Fibroblast of skin of scalp (primary cell): ENCODE data around the gene ITPRID2.
"Not testable (repeated sequence)": the region's sequence is repeated elsewhere in the genome, so short reads cannot be mapped to it uniquely, and the experiment has no call there.

Experiments
- DNase-seq: peaks from one replicate; pipeline ENCODE4 v3.0.0-alpha.2; 2013

ITPRID2 gene

DNA sequence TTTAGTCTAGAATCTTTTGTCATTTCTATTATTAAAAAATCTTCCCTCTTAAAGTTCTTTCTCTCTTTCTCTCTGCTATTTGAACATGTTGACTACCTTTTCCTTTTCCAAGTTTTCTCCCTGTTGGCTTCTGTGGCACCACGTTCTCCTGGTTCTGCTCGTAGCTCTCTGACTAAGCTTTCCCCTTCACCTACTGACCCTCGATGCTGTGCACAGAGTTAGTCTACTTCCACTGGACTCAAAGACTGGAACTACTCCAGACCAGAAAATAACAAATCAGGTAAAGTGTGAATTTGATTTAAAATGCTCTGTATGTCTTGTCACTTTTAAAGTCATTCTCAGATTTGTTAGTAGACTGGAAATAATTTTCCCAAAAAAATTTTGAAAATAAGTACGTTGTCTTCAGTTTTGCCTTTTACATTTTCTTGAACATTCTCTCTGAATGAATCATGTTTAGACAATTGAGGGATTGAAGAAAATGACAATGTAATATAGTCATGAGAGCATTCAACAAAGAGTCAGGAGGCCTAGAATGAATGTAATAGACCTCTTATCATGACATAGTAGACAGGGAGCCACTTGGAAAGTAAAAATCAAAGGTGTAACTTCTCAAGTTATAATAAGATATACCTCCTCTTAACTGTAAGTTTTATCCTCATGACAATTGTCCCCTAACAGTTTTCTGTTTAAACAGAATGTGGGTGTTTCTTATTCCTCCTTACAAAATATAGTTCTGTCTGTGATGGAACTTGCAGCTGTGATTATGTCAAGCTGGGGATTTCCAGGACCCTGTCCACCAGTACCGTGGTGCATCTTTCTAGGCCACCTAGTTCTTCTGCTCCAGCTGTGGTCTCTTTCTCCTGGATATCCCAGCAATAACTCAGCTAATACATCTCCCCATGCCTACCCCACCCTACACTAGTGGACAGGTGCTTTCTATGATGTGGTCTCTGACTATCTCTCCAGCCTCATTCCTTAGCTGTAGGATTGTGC lies 25.5 kb downstream of the ITPRID2 start:
- DNase-seq = peak; percentile 27

GRCh38 chr2:181918188-181918587 lies 26.7 kb downstream of the ITPRID2 start:
- DNase-seq = no peak

DNA sequence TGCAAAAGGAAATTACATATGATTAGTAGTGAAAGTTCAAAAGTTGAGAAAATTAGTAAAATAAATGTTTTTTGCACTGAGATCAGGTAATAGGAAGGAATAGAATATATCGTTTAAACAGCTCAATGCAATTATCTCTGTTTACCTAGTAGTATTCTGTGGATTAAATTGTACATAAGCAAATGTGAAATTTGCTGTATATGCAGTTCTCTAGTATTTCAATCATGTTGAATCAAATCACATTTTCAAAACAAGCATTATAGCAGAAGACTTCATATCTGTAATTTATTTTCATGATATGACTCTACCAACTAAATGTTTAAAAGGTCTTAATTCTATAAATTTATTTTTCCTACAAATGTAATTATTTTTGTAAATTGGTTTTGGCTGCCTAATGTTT lies 31.6 kb downstream of the ITPRID2 start:
- no peak for DNase-seq

DNA sequence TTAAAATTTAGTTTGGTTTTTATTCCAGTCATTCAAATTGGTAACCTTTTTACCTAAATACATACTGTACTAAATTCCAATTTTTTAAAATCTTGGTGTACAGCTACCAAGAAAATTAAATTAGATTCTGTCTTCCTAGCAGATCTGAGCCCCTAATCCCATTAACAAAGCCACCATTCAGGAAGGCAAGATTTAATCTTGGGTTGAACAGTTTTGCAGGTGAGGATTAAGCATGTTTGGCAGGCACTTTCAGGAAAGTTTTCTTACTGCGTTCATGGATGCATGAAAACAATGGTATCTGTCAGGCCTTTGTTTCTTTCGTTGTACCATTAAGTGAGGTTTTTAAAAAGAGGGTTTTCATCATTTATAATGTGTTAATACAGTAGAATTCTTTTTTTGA lies 32.8 kb downstream of the ITPRID2 start:
- no peak for DNase-seq

DNA sequence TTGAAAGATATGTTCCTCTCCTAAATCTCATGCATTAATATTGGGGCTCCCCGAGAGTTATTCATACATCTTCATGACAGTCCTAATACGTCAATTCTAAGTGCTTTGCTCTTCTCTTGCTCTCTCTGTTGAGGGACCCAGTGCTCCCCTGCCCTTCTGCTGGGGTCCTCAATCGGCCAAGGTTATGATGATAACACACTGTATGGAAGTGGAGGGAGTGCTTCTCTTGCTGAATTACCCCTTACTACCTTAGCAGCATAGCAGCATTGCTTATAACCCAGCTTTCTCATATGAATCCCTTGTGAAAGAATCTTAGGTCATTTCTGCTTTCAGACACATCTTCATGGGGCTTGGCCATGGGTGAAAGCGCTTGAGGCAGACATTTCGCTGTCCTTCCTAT lies 43.2 kb downstream of the ITPRID2 start:
- DNase-seq = no peak

DNA sequence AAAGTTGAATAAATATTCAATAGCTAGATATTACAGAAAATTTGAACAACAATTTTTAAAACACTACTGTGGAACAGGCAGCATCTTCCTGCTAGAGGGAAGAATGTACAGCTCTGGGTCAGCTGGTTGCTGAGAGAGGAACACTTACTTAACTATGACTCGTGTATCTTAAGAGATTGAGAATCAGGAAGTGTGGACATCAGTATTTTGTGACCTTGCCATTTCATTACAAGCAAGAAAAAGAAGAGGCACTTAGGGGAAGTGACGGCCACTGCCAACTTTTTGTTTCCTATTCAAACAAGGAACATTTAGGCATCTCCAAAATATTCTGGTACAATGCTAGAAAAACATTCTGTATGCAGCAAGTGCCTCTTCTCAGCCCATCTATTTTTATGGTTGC lies 45.9 kb downstream of the ITPRID2 start:
- peak; percentile 15 for DNase-seq

- DNase-seq = no peak
Measured at GRCh38 chr2:181943411-181944124, 52.0 kb downstream of the ITPRID2 start.

DNA sequence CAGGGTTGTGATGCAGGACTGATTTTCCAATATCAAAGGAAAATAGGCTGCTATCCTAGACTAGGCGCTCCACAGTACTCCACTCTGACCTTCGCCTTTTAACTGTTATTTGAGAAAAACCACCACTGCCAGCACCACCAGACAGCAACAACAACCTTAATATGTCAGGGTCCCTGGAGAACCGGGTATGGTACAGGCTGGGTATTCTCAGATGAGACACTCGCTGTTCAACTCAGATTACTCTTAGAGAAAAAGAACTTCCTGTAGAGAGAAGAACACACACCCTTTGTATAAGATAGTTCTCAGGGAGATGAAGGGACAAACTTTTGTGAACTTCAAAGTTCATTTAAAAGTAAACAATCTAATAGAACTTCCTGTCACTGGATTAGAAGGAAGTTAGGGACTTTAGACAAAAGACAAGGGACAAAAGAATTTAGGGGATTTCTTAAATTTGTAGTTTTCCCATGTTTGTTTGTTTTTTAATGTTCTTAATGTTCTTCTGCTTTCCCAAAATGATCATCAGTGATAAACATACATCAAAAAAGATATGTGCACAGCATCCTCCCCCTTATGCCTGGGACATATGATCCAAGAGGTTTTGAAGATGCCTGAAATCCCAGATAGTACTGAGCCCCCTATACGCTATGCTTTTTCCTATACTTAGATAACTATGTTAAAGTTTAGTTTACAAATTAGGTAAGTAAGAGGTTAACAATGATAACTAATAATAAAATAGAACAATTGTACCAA lies 52.8 kb downstream of the ITPRID2 start:
- DNase-seq = no peak

GRCh38 chr2:181944914-181945291 lies 53.4 kb downstream of the ITPRID2 start:
- DNase-seq = no peak

GRCh38 chr2:181946444-181947127 lies 55.1 kb downstream of the ITPRID2 start:
- DNase-seq = no peak

- no peak for DNase-seq
Measured at GRCh38 chr2:181947273-181947672, 55.7 kb downstream of the ITPRID2 start.

- DNase-seq = no peak
Measured at GRCh38 chr2:181948227-181948626, 56.7 kb downstream of the ITPRID2 start.

DNA sequence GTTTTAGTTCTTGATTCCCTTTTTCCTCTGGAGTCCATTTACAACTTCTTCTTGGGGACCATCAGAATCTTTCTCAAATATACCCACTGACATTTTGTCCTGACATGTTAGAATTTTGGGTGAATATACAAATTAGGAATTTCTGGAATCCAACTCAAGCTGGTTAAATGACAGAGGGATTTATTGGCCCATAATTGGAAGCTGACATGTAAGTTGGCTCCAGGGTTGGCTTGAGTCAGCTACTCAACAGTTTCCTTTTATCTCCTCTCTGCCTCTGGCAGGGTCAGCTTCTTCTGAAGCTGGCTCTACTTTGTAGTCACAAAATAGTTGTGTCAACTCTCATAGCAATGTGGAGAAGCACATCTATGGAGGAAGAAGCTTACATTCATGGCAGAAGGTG lies 57.5 kb downstream of the ITPRID2 start:
- DNase-seq = peak; percentile 76

- no peak for DNase-seq
Measured at GRCh38 chr2:181952404-181953226, 61.1 kb downstream of the ITPRID2 start.

DNA sequence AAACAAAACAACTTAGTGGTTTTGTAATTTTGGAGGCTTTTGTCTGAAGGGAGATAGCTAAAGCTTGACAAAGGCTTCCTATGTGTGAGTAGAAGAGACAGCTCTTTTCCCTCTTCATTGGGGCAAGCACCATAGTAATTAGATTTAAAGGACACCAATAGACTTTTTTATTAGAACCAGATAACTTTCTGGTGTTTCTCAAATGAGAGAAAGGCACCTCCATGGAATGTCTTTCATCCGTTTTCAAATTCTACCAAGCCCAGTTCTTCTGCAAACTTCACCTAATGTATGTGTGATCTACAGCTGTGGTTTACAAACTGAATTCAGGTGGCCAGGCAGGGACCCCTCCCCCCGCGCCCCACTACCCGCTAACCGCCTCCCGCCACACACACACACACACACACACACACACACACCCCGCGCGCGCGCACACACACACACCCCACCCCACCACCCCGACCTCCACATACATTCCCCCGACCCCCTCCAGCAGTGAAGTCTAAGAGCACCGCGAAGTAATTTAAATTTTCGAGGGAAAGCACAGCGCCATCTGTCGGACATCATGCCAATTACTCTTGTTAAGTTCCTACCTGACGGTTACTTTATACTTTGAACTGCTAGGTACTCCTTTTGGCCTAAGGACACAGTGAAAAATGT lies 62.5 kb downstream of the ITPRID2 start:
- peak; percentile 54 for DNase-seq

DNA sequence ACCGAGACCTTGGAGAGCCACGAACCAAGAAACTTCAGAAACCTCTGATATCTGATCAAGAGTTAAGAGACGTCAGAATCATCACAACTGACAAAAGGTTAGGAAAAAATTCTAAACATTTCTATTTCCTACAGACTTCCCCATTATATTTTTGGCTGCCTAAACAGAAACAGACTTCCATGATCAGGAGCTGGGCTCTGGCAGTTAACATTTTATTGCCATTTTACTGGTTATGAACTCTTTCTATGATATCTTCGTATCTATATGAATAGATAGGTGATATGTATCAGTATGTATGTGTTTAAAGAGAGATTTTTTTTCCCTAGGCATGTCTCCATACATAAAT lies 63.0 kb downstream of the ITPRID2 start:
- no peak for DNase-seq

- peak; percentile 72 for DNase-seq
Measured at GRCh38 chr2:181955010-181955409, 63.5 kb downstream of the ITPRID2 start.

DNA sequence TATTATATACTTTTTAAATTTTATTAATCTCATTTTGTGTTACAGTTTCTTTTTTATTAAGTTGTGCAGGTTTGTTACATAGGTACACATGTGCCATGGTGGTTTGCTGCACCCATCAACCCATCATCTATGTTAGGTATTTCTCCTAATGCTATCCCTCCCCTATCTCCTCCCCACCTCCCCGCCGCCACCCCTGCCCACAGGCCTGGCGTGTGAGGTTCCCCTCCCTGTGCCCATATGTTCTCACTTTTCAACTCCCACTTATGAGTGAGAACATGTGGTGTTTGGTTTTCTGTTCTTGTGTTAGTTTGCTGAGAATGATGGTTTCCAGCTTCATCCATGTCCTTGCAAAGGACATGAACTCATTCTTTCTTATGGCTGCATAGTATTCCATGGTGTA lies 64.3 kb downstream of the ITPRID2 start:
- not testable (repeated sequence) for DNase-seq

DNA sequence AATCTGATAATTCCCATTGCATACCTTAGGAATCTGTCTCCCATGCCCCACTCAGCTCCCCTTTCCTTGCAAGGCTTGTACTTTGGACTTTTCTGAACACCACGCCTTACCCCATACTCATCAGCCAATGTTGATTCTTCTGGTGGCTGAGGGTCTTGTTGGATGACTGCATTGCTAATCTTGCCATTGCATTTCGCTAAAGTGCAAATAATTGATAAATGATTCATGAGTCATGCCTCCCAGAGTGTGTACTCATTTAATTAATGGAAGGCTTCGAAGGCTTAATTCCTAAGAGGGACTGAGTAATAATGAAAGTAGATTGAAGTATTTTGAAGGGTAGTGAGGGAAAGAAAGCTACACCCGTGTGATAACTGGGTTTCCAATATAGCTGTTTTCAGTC lies 66.1 kb downstream of the ITPRID2 start:
- no peak for DNase-seq

DNA sequence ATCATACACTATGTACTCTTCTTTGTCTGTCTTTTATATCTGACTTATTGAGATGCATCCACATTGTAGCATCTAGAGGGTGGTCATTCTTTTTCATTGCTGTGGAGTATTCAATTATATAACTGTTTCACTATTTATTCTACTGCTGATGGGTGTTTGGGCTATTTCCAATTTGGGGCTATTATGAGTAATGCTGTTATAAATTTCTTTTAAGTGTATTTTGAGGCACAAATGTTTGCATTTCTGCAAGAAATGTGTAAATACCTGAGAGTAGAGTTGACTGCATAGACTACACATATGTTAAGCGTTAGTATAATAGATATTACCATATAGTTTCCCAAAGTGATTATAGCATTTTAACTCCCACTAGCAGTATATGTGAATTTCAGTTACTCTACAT lies 67.2 kb downstream of the ITPRID2 start:
- no peak for DNase-seq

- DNase-seq = peak; percentile 31
Measured at GRCh38 chr2:181959508-181959907, 68.0 kb downstream of the ITPRID2 start.
